HCT116 (cell line): ENCODE measurements around the gene PLEKHA8. TPM values are rescaled to one million over a fixed set of nuclear protein-coding genes. Genes with fewer than 3 reads are reported as not detected.

Experiments
- ATAC-seq: fragments of 200-7000 bp; cut with Tn5 transposase; 2 replicates; pipeline ENCODE4 v1.9.1; 2020; ENCODE audit warnings: mild to moderate bottlenecking, moderate library complexity
- BruUV-seq: library from RNA; stranded (reverse); fragments of 400-500 nt; replicated peaks from 2 replicates; lab custom pipeline; 2021; lab: Mats Ljungman, UMichigan
- CTCF ChIA-PET: fragments of 300-600 bp; sonication (Branson Sonifier 250); formaldehyde crosslinking; loops from one replicate; lab custom pipeline; 2021; ENCODE audit warnings: antibody characterized with exemption; lab: Charles Lee
- POLR2A ChIA-PET: fragments of 300-600, 350-600 bp; sonication (Branson Sonifier 250); formaldehyde crosslinking; loops from one replicate; lab custom pipeline; 2021; ENCODE audit warnings: antibody characterized with exemption; lab: Charles Lee
- RAD21 ChIA-PET, 2 experiments: fragments of 300-600 bp; sonication (Branson Sonifier 250); formaldehyde crosslinking; loops; one replicate each; lab custom pipeline; 2023; ENCODE audit warnings: low total read pairs in 2 of 2; ENCODE audit not compliant: uncharacterized antibody in 2 of 2, unreplicated experiment in 2 of 2, low non-redundant PET in 1 of 2; lab: Charles Lee
- DNase-seq: peaks from one replicate; pipeline ENCODE4 v3.0.0-alpha.2; 2010; ENCODE audit warnings: low read depth, low spot score
- H2AFZ ChIP-seq: fragments of 200-600 bp; shearing (Covaris generic), sonication (generic); 2 replicates; pipeline ENCODE4 v1.6.1; 2017; ENCODE audit warnings: low read depth, mixed run types, mixed read lengths, antibody characterized with exemption, low read length; ENCODE audit not compliant: poor library complexity, severe bottlenecking
- H3K27ac ChIP-seq: 2 replicates; pipeline ENCODE4 v1.5.1; 2012; ENCODE audit warnings: low read depth, low read length
- H3K27me3 ChIP-seq: fragments of 200-600 bp; sonication (generic); 2 replicates; pipeline ENCODE4 v1.6.1; 2016; ENCODE audit warnings: mixed run types, low read length, mixed read lengths; ENCODE audit not compliant: insufficient read depth
- H3K36me3 ChIP-seq, 2 experiments: fragments of 200-500 bp in 1 of 2; fragments of 200-600 bp in 1 of 2; sonication (Bioruptor generic) in 1 of 2; sonication (generic) in 1 of 2; 2 replicates each; pipeline versions ENCODE4 v1.5.1 to v1.6.1; 2014 to 2016; ENCODE audit warnings: low read length in 2 of 2, inconsistent platforms in 1 of 2, mixed read lengths in 1 of 2, mixed run types in 1 of 2; ENCODE audit not compliant: insufficient read depth in 2 of 2, control insufficient read depth in 1 of 2
- H3K4me1 ChIP-seq, 2 experiments: fragments of 200-600 bp in 1 of 2; sonication (generic) in 1 of 2; 2 replicates each; pipeline versions ENCODE4 v1.5.1 to v1.6.1; 2012 to 2017; ENCODE audit warnings: low read length in 2 of 2, inconsistent platforms in 1 of 2, mild to moderate bottlenecking in 1 of 2, mixed read lengths in 1 of 2, mixed run types in 1 of 2, moderate library complexity in 1 of 2; ENCODE audit not compliant: insufficient read depth in 2 of 2, control insufficient read depth in 1 of 2
- H3K4me2 ChIP-seq: fragments of 200-600 bp; sonication (generic); 2 replicates; pipeline ENCODE4 v1.6.1; 2017; ENCODE audit warnings: mixed run types, low read length, mixed read lengths
- H3K4me3 ChIP-seq, 2 experiments: fragments of 200-600 bp in 1 of 2; sonication (generic) in 1 of 2; replicated peaks in 1 of 2; 2 replicates each; pipeline ENCODE4 v1.5.1; 2011 to 2016; ENCODE audit warnings: low read length in 2 of 2, control low read depth in 1 of 2, low read depth in 1 of 2, mild to moderate bottlenecking in 1 of 2, mixed read lengths in 1 of 2, mixed run types in 1 of 2
- H3K79me2 ChIP-seq: fragments of 200-600 bp; sonication (generic); 2 replicates; pipeline ENCODE4 v1.6.1; 2017; ENCODE audit warnings: mild to moderate bottlenecking, mixed run types, low read length, moderate library complexity, mixed read lengths; ENCODE audit not compliant: insufficient read depth
- H3K9ac ChIP-seq: fragments of 200-600 bp; sonication (generic); 2 replicates; pipeline ENCODE4 v1.6.1; 2016; ENCODE audit warnings: low read length, mixed read lengths
- H3K9me2 ChIP-seq: fragments of 200-600 bp; sonication (generic), shearing (Covaris generic); 2 replicates; pipeline ENCODE4 v1.6.1; 2017; ENCODE audit warnings: mixed run types, mild to moderate bottlenecking, moderate library complexity; ENCODE audit not compliant: insufficient read depth
- H3K9me3 ChIP-seq, 2 experiments: fragments of 200-500 bp in 1 of 2; fragments of 200-600 bp in 1 of 2; sonication (Bioruptor generic) in 1 of 2; sonication (generic) in 1 of 2; 2 replicates each; pipeline ENCODE4 v1.6.1; 2014 to 2017; ENCODE audit warnings: low read length in 2 of 2, mixed read lengths in 2 of 2, inconsistent platforms in 1 of 2, low read depth in 1 of 2, mild to moderate bottlenecking in 1 of 2, mixed run types in 1 of 2, moderate library complexity in 1 of 2; ENCODE audit not compliant: control insufficient read depth in 1 of 2, insufficient read depth in 1 of 2
- H4K20me1 ChIP-seq: fragments of 200-600 bp; sonication (generic), shearing (Covaris generic); 2 replicates; pipeline ENCODE4 v1.6.1; 2017; ENCODE audit warnings: mixed run types, mild to moderate bottlenecking, moderate library complexity; ENCODE audit not compliant: insufficient read depth
- CTCF ChIP-seq, 3 experiments: fragments of 200-600 bp in 1 of 3; sonication (generic) in 1 of 3; IDR thresholded peaks in 2 of 3; conservative IDR thresholded peaks in 1 of 3; 2 replicates each; pipeline ENCODE4 v1.5.1; 2012 to 2017; ENCODE audit warnings: low read depth in 2 of 3, low read length in 2 of 3, antibody characterized with exemption in 1 of 3, borderline replicate concordance in 1 of 3, control low read depth in 1 of 3, mild to moderate bottlenecking in 1 of 3, mixed read lengths in 1 of 3, mixed run types in 1 of 3, moderate library complexity in 1 of 3; ENCODE audit not compliant: insufficient read depth in 1 of 3
- MAX ChIP-seq: IDR thresholded peaks from 2 replicates; pipeline ENCODE4 v1.6.1; 2012
- REST ChIP-seq: IDR thresholded peaks from 2 replicates; pipeline ENCODE4 v1.6.1; 2012; ENCODE audit warnings: low read depth
- ZBTB33 ChIP-seq: IDR thresholded peaks from 2 replicates; pipeline ENCODE4 v1.6.1; 2011; ENCODE audit warnings: mild to moderate bottlenecking, low read length, moderate library complexity; ENCODE audit not compliant: insufficient replicate concordance; ENCODE audit errors: extremely low read depth
- ZNF274 ChIP-seq: fragments of 200-500 bp; sonication (Bioruptor generic); IDR thresholded peaks from 2 replicates; pipeline ENCODE4 v1.6.1; 2014; ENCODE audit warnings: mild to moderate bottlenecking, low read depth, low read length, inconsistent platforms
- intact Hi-C: fragments of 100-400 bp; cut with micrococcal nuclease; formaldehyde crosslinking; loops from 2 replicates; pipeline ENCODE4 v1.10.0; 2022
- total RNA-seq: library from RNA; stranded (reverse); gene quantifications from one replicate; pipeline ENCODE4 v1.2.1, GENCODE V29; 2021; ENCODE audit not compliant: unreplicated experiment

The PLEKHA8 gene
- total RNA-seq, 1 experiment from 2014 or later = 13.6 TPM

- DNase-seq = no peak
- no TSS peak for BruUV-seq
- Histone ChIP-seq H3K4me2 (no peak overlapping the region), H3K4me1 (no peaks in the 10 kb centered on the region), H4K20me1 (no peaks in the 10 kb centered on the region), H3K9ac (no peak overlapping the region), H3K4me3 (no peak overlapping the region), H3K27me3 (no peaks in the 10 kb centered on the region), H2AFZ (no peak overlapping the region), H3K9me3 (no peaks in the 10 kb centered on the region), H3K79me2 (no peaks in the 10 kb centered on the region), H3K36me3 (no peaks in the 10 kb centered on the region), H3K9me2 (no peaks in the 10 kb centered on the region), H3K27ac (no peak overlapping the region)
- ChIA-PET POLR2A (no interaction called here), CTCF (no interaction called here), RAD21 (no interaction called here)
- no peak for TF ChIP-seq CTCF (IDR thresholded peaks at IDR 0.05 in 2 of 3, conservative IDR thresholded peaks at IDR 0.05 in 1 of 3; ENCODE audit: borderline replicate concordance in 1 of 3, insufficient read depth in 1 of 3, low read depth in 2 of 3, low read length in 2 of 3)
- TF ChIP-seq ZNF274 = no peak
- TF ChIP-seq ZBTB33 = no peak
- no peak for TF ChIP-seq REST
- TF ChIP-seq MAX = no peak
- intact Hi-C loops = no loop called here
- no peak for ATAC-seq
These were observed 75.9 kb downstream of the PLEKHA8 start for GRCh38 chr7:30104157-30104556.
